Peyer's patch (tissue), 4 donors: ENCODE data around the gene SLC25A21.

Experiments
- POLR2A ChIP-seq, 2 donors: fragments of 450-650 bp; IDR thresholded peaks; one replicate each; pipeline ENCODE4 v1.5.1; 2017; ENCODE audit warnings: antibody characterized with exemption in 2 of 2, mild to moderate bottlenecking in 2 of 2, moderate library complexity in 2 of 2
- TF ChIP-seq, protein P1 (sequence below), 6 experiments: fragments of 450-650 bp in 4 of 6; fragments of 200-600 bp in 2 of 6; sonication (generic) in 1 of 6; IDR thresholded peaks; one replicate each; pipeline ENCODE4 v1.5.1; 2017 to 2019; ENCODE audit warnings: antibody characterized with exemption in 6 of 6, mild to moderate bottlenecking in 3 of 6, moderate library complexity in 1 of 6

GRCh38 chr14:36944307-36945010 lies 227.9 kb downstream of the SLC25A21 start:
- TF ChIP-seq, protein P1, sequence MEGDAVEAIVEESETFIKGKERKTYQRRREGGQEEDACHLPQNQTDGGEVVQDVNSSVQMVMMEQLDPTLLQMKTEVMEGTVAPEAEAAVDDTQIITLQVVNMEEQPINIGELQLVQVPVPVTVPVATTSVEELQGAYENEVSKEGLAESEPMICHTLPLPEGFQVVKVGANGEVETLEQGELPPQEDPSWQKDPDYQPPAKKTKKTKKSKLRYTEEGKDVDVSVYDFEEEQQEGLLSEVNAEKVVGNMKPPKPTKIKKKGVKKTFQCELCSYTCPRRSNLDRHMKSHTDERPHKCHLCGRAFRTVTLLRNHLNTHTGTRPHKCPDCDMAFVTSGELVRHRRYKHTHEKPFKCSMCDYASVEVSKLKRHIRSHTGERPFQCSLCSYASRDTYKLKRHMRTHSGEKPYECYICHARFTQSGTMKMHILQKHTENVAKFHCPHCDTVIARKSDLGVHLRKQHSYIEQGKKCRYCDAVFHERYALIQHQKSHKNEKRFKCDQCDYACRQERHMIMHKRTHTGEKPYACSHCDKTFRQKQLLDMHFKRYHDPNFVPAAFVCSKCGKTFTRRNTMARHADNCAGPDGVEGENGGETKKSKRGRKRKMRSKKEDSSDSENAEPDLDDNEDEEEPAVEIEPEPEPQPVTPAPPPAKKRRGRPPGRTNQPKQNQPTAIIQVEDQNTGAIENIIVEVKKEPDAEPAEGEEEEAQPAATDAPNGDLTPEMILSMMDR (IDR thresholded peaks at IDR 0.05), result no peak
- TF ChIP-seq POLR2A (IDR thresholded peaks at IDR 0.05), result no peak
